Liver (tissue), 9 donors: ENCODE measurements around the gene DHRSX. TPM values are rescaled to one million over a fixed set of nuclear protein-coding genes. Genes with fewer than 3 reads are reported as not detected.

Experiments used
- DNase-seq: peaks from one replicate; pipeline ENCODE4 v3.0.0-alpha.2; 2017; ENCODE audit warnings: low spot score
- H3K27ac ChIP-seq, 2 donors: one replicate each; pipeline ENCODE4 v1.7.0; 2013; ENCODE audit warnings: inconsistent platforms in 2 of 2, low read length in 2 of 2, control low read depth in 1 of 2, low read depth in 1 of 2, mild to moderate bottlenecking in 1 of 2
- H3K27me3 ChIP-seq, 4 donors: one replicate each; pipeline versions ENCODE4 v1.6.1 to v1.7.0; 2013; ENCODE audit warnings: low read length in 3 of 4, inconsistent platforms in 1 of 4, mild to moderate bottlenecking in 1 of 4, moderate library complexity in 1 of 4; ENCODE audit not compliant: control insufficient read depth in 4 of 4, insufficient read depth in 4 of 4
- H3K36me3 ChIP-seq, 4 donors: one replicate each; pipeline versions ENCODE4 v1.6.1 to v1.7.0; 2013; ENCODE audit warnings: low read length in 3 of 4, mild to moderate bottlenecking in 3 of 4, low read depth in 1 of 4, moderate library complexity in 1 of 4; ENCODE audit not compliant: control insufficient read depth in 4 of 4, insufficient read depth in 3 of 4
- H3K4me1 ChIP-seq, 4 donors: one replicate each; pipeline versions ENCODE4 v1.6.1 to v1.7.0; 2013; ENCODE audit warnings: low read length in 3 of 4, mild to moderate bottlenecking in 3 of 4, moderate library complexity in 1 of 4; ENCODE audit not compliant: control insufficient read depth in 4 of 4, insufficient read depth in 4 of 4
- H3K4me3 ChIP-seq, 3 donors: one replicate each; pipeline versions ENCODE4 v1.6.1 to v1.7.0; 2013; ENCODE audit warnings: low read length in 3 of 3, control low read depth in 1 of 3, low read depth in 1 of 3, mild to moderate bottlenecking in 1 of 3
- H3K9ac ChIP-seq, 2 donors: one replicate each; pipeline ENCODE4 v1.7.0; 2013; ENCODE audit warnings: low read length in 2 of 2, mild to moderate bottlenecking in 2 of 2, moderate library complexity in 2 of 2, control low read depth in 1 of 2, low read depth in 1 of 2
- H3K9me3 ChIP-seq, 4 donors: one replicate each; pipeline versions ENCODE4 v1.6.1 to v1.7.0; 2013; ENCODE audit warnings: low read length in 3 of 4; ENCODE audit not compliant: control insufficient read depth in 4 of 4
- EGR1 ChIP-seq, 2 donors: IDR thresholded peaks; 2 replicates each; pipeline ENCODE4 v1.6.1; 2016 to 2018; ENCODE audit warnings: antibody characterized with exemption in 2 of 2, low read depth in 2 of 2
- FOXA1 ChIP-seq: IDR thresholded peaks from 2 replicates; pipeline ENCODE4 v1.6.1; 2016; ENCODE audit warnings: antibody characterized with exemption
- FOXA2 ChIP-seq: IDR thresholded peaks from 2 replicates; pipeline ENCODE4 v1.6.1; 2016; ENCODE audit warnings: antibody characterized with exemption
- GABPA ChIP-seq, 2 donors: IDR thresholded peaks in 1 of 2; conservative IDR thresholded peaks in 1 of 2; 2 replicates each; pipeline ENCODE4 v1.6.1; 2016; ENCODE audit warnings: antibody characterized with exemption in 2 of 2, mild to moderate bottlenecking in 1 of 2, moderate library complexity in 1 of 2
- HNF4A ChIP-seq, 2 donors: conservative IDR thresholded peaks; 2 replicates each; pipeline ENCODE4 v1.6.1; 2016; ENCODE audit warnings: antibody characterized with exemption in 2 of 2, mild to moderate bottlenecking in 2 of 2
- HNF4G ChIP-seq: IDR thresholded peaks from 2 replicates; pipeline ENCODE4 v1.6.1; 2016; ENCODE audit warnings: antibody characterized with exemption
- NR2F2 ChIP-seq: IDR thresholded peaks from 2 replicates; pipeline ENCODE4 v1.6.1; 2016; ENCODE audit warnings: antibody characterized with exemption
- RAD21 ChIP-seq, 2 donors: IDR thresholded peaks; 2 replicates each; pipeline ENCODE4 v1.6.1; 2016; ENCODE audit warnings: antibody characterized with exemption in 2 of 2, mild to moderate bottlenecking in 2 of 2
- RXRA ChIP-seq, 2 donors: IDR thresholded peaks; 2 replicates each; pipeline ENCODE4 v1.6.1; 2017 to 2018; ENCODE audit warnings: antibody characterized with exemption in 2 of 2, mild to moderate bottlenecking in 1 of 2
- SP1 ChIP-seq: IDR thresholded peaks from 2 replicates; pipeline ENCODE4 v1.6.1; 2018; ENCODE audit warnings: antibody characterized with exemption, mild to moderate bottlenecking
- TAF1 ChIP-seq: conservative IDR thresholded peaks from 2 replicates; pipeline ENCODE4 v1.6.1; 2016; ENCODE audit warnings: antibody characterized with exemption, mild to moderate bottlenecking
- YY1 ChIP-seq: IDR thresholded peaks from 2 replicates; pipeline ENCODE4 v1.6.1; 2016; ENCODE audit warnings: antibody characterized with exemption, mild to moderate bottlenecking
- WGBS: extraction: QIAGEN DNeasy Blood & Tissue Kit; methylation state at CpG from one replicate; pipeline ENCODE4 v1.1.7; 2013; 5-methylcytosine and 5-hydroxymethylcytosine counted together
- polyA plus RNA-seq, 2 donors: library from polyadenylated mRNA; stranded (reverse) in 1 of 2; unstranded in 1 of 2; fragments of 200-250 nt in 1 of 2; fragments of >200 nt in 1 of 2; fragmentation: Nextera tagmentation in 1 of 2; extraction: Ambion mirVana in 1 of 2; gene quantifications; one replicate each; pipeline versions ENCODE4 v1.2.1 to v1.2.3, GENCODE V29; 2013 to 2015
- total RNA-seq, 2 donors: library from RNA; depleted of rRNA; stranded (reverse); fragments of >200 nt; gene quantifications; one replicate each; pipeline ENCODE4 v1.2.3, GENCODE V29; 2014
- TF ChIP-seq, protein P1 (sequence below): fragments of 150-350 bp; IDR thresholded peaks from 2 replicates; pipeline ENCODE4 v1.5.1; 2017; ENCODE audit warnings: improper control_type of control experiment, low read depth, low read length; ENCODE audit not compliant: missing input control
- TF ChIP-seq, protein P2 (sequence below): IDR thresholded peaks from 2 replicates; pipeline ENCODE4 v1.6.1; 2016; ENCODE audit warnings: antibody characterized with exemption, mild to moderate bottlenecking
- TF ChIP-seq, protein P3 (sequence below): IDR thresholded peaks from 2 replicates; pipeline ENCODE4 v1.6.1; 2016; ENCODE audit warnings: antibody characterized with exemption
- donor health status: healthy.
- donor health status: healthy.
- donor health status: healthy.
- donor health status: healthy.
- donor health status: healthy.

Gene DHRSX
- total and polyA plus RNA-seq, 4 donors: 17.2 to 35.2 (median 23.3) TPM

DNA sequence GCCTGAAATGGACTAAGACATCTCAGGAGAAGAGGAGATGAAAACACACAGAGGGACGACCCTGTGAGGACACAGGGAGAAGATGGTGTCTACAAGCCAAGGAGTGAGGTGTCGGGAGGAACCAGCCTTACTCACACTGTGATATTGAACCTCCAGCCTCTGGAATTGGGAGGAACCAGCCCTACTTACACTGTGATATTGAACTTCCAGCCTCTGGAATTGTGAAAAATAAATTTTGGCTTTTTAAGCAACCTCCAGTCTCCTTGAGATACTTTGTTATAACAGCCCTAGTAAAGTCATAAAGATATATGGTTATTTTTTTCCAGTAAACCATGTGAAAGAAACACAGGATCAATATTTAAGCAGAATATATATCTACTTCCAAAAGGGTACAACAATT is 76.5 kb downstream of the DHRSX start:
- no peaks in the 10 kb centered on the region for H3K9me3 ChIP-seq
- H3K36me3 ChIP-seq: peaks cover 2 to 18% (median 5%) of the 10 kb centered on the region in 4 donors
- WGBS: 90% methylated on average over 2 of the region's 2 CpGs
- TF ChIP-seq GABPA (IDR thresholded peaks at IDR 0.05 in 1 of 2, conservative IDR thresholded peaks at IDR 0.05 in 1 of 2) (no peak), TAF1 (no peak), NR2F2 (no peak), HNF4G (no peak), FOXA1 (no peak), RXRA (IDR thresholded peaks at IDR 0.05) (no peak), YY1 (no peak), SP1 (no peak), EGR1 (IDR thresholded peaks at IDR 0.05; ENCODE audit: low read depth in 2 of 2) (no peak), RAD21 (IDR thresholded peaks at IDR 0.05) (no peak), FOXA2 (no peak), HNF4A (conservative IDR thresholded peaks at IDR 0.05) (no peak)
- TF ChIP-seq, protein P1, sequence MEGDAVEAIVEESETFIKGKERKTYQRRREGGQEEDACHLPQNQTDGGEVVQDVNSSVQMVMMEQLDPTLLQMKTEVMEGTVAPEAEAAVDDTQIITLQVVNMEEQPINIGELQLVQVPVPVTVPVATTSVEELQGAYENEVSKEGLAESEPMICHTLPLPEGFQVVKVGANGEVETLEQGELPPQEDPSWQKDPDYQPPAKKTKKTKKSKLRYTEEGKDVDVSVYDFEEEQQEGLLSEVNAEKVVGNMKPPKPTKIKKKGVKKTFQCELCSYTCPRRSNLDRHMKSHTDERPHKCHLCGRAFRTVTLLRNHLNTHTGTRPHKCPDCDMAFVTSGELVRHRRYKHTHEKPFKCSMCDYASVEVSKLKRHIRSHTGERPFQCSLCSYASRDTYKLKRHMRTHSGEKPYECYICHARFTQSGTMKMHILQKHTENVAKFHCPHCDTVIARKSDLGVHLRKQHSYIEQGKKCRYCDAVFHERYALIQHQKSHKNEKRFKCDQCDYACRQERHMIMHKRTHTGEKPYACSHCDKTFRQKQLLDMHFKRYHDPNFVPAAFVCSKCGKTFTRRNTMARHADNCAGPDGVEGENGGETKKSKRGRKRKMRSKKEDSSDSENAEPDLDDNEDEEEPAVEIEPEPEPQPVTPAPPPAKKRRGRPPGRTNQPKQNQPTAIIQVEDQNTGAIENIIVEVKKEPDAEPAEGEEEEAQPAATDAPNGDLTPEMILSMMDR: no peak
- TF ChIP-seq, protein P2, sequence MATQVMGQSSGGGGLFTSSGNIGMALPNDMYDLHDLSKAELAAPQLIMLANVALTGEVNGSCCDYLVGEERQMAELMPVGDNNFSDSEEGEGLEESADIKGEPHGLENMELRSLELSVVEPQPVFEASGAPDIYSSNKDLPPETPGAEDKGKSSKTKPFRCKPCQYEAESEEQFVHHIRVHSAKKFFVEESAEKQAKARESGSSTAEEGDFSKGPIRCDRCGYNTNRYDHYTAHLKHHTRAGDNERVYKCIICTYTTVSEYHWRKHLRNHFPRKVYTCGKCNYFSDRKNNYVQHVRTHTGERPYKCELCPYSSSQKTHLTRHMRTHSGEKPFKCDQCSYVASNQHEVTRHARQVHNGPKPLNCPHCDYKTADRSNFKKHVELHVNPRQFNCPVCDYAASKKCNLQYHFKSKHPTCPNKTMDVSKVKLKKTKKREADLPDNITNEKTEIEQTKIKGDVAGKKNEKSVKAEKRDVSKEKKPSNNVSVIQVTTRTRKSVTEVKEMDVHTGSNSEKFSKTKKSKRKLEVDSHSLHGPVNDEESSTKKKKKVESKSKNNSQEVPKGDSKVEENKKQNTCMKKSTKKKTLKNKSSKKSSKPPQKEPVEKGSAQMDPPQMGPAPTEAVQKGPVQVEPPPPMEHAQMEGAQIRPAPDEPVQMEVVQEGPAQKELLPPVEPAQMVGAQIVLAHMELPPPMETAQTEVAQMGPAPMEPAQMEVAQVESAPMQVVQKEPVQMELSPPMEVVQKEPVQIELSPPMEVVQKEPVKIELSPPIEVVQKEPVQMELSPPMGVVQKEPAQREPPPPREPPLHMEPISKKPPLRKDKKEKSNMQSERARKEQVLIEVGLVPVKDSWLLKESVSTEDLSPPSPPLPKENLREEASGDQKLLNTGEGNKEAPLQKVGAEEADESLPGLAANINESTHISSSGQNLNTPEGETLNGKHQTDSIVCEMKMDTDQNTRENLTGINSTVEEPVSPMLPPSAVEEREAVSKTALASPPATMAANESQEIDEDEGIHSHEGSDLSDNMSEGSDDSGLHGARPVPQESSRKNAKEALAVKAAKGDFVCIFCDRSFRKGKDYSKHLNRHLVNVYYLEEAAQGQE: no peak
- TF ChIP-seq, protein P3, sequence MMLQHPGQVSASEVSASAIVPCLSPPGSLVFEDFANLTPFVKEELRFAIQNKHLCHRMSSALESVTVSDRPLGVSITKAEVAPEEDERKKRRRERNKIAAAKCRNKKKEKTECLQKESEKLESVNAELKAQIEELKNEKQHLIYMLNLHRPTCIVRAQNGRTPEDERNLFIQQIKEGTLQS: no peak
- no peak overlapping the region for H3K27ac ChIP-seq
- H3K9ac ChIP-seq: no peak overlapping the region
- H3K4me1 ChIP-seq: no peaks in the 10 kb centered on the region
- H3K4me3 ChIP-seq: no peak overlapping the region
- H3K27me3 ChIP-seq: no peaks in the 10 kb centered on the region
- DNase-seq: no peak

DNA sequence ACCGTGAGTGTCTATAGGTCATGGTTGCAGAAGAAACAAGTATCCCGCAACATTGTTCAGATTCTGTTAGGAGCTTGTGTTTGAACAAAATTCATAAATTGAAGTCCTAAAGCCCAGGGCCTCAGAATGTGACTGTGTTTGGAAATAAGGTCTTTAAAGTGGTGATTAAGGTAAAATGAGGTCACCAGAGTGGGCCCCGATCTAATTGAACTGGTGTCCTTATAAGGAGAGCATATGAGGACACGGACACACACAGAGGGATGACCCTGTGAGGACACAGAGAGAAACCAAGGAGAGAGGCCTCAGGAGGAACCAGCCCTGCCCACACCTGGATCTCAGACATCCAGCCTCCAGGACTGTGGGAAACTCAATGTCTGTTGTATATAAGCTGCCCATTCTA is 76.9 kb downstream of the DHRSX start:
- TF ChIP-seq GABPA (IDR thresholded peaks at IDR 0.05 in 1 of 2, conservative IDR thresholded peaks at IDR 0.05 in 1 of 2): no peak
- no peak for TF ChIP-seq HNF4A (conservative IDR thresholded peaks at IDR 0.05)
- TF ChIP-seq TAF1: no peak
- TF ChIP-seq RXRA (IDR thresholded peaks at IDR 0.05): no peak
- TF ChIP-seq, protein P1: no peak
- no peak for TF ChIP-seq YY1
- H3K36me3 ChIP-seq: peaks cover 2 to 18% (median 5%) of the 10 kb centered on the region in 4 donors
- WGBS: 83% methylated on average over 4 of the region's 4 CpGs

More for the DNA sequence above, 76.9 kb downstream of the DHRSX start:
- Histone ChIP-seq H3K27me3 (no peaks in the 10 kb centered on the region), H3K4me1 (no peaks in the 10 kb centered on the region), H3K27ac (no peak overlapping the region), H3K4me3 (no peak overlapping the region), H3K9me3 (no peaks in the 10 kb centered on the region), H3K9ac (no peak overlapping the region)
- DNase-seq: no peak
